ENCODE results near the gene LACTB. TPM values are rescaled to one million over a fixed set of nuclear protein-coding genes. Genes with fewer than 3 reads are reported as not detected.

Gene LACTB, protein sequence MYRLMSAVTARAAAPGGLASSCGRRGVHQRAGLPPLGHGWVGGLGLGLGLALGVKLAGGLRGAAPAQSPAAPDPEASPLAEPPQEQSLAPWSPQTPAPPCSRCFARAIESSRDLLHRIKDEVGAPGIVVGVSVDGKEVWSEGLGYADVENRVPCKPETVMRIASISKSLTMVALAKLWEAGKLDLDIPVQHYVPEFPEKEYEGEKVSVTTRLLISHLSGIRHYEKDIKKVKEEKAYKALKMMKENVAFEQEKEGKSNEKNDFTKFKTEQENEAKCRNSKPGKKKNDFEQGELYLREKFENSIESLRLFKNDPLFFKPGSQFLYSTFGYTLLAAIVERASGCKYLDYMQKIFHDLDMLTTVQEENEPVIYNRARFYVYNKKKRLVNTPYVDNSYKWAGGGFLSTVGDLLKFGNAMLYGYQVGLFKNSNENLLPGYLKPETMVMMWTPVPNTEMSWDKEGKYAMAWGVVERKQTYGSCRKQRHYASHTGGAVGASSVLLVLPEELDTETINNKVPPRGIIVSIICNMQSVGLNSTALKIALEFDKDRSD
- 16.1 and 28.1 TPM in 2 replicates for total RNA-seq

DNA sequence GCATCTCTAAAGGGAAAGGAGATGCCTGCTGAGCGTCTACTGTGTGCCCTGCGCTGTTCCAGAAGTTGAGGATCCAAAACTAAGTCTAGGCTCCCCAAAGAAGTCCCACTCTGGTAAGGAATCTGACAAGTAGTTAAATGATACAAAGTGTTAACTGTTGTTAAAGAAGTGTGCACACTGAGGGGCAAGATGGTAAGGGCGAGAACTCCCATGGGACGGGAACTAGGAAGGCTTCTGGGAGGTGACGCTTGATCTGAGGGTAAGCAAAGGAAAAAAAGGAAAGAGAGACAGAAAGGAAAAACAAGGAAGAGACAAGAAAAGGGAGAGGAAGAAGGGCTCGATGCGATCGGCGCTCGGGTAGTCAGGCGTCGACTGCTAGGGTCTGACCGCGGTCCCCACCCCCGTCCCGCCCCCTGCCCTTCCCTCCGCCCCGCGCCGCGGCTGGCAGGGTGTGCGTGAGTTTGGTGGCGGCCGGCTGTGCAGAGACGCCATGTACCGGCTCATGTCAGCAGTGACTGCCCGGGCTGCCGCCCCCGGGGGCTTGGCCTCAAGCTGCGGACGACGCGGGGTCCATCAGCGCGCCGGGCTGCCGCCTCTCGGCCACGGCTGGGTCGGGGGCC lies at the start of gene LACTB:
LACTB (plus strand) TSS at position 480 of the 620 bp plus-strand sequence; CDS start at position 491, 11 bp downstream.

DNA sequence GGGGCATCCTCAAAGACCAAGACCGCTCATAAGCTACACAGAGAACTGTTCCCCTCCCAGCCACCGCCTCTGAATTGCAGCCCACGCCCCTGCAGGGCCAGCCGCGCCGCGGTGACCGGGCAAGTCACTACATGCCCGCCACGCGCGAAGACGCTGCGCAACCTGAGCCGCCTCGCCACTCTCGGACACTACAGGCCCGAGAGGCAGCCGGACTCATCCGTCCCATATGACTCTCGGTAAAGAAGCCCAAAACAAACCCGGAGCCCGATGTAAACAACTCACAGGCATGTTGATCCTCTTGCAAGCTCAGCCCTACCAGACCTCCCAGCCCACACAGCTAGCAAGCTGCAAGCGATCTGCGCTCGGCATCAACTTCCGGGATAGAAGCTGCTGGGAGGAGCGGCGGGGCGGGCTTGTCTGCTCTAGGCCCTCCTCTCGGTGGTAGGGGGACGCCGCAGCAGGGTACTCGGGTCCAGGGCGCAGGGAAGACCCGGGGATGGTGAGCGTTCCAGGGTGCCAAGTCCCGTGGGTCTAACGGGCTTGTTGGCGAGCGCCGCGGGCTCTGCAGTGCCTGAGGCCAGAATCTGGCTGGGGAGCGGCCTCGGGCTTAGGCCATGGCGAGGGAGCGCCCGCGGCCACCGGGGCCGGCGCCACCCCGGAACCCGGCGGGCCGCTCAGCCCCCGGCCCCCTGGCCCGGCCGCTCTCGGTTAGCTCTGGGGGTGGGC lies 35.6 kb downstream of the LACTB start, which contains the start of gene RPS27L:
RPS27L (minus strand) TSS at position 360 of the 726 bp plus-strand sequence; CDS start at position 288, 72 bp downstream.

DNA sequence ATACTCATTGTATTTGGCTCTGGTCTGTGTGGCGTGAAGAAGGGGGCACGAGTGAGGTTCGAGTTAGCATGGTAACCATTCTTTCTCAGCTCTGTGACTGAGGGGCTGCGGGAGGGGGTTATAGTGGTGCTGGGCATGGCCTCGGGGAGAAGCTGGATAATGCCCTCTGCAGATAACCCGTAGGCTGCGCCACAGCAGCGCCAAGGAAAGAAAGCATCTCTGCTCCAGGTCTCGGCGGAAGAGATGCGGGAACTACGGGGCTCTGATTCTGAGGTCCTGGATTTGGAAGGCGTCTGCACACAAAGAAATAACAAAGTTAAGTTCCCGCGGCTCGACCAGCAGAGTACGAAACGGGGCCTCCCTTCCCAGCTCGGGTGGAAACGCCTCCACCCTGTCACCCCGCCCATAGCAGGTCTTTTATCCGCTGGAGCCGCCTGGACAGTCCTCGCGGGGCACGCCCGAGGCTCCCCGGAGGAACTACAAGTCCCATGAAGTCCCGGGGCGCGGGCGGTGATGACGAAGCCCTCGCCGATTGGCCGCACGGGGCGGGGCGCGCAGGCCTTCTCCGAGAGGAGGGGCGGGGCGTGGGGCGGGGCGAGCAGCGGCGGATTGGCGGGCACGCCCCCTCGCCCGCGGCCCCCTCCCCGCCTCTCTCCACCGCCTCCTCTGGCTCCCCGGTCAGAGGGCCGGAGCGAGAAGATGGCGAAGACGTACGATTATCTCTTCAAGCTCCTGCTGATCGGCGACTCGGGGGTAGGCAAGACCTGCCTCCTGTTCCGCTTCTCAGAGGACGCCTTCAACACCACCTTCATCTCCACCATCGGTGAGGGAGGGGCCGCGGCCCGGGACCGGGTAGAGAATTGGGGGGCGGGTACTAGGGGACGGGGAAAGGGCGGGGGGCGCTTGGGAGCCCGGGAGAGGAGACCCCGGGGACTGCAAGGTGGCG lies 67.5 kb downstream of the LACTB start, which contains the start of gene RAB8B:
RAB8B (plus strand) TSS at position 681 of the 946 bp plus-strand sequence; CDS start at position 700, 19 bp downstream.

Other genes with a start within 250 kb of the LACTB start
- gene TPM1, start 79.1 kb upstream of the LACTB start, total RNA-seq, result 183 and 511 TPM in 2 replicates
- 83.1 and 122 TPM in 2 replicates for gene RPS27L, start 35.6 kb downstream of the LACTB start, total RNA-seq
- 27.3 and 32.1 TPM in 2 replicates for gene RAB8B, start 67.7 kb downstream of the LACTB start, total RNA-seq
- 4.0 and 4.1 TPM in 2 replicates for gene APH1B, start 155.7 kb downstream of the LACTB start, total RNA-seq